PC-3 (cell line): ENCODE data around the gene PCED1A. TPM values are rescaled to one million over a fixed set of nuclear protein-coding genes. Genes with fewer than 3 reads are reported as not detected.
"Not testable (repeated sequence)": the region's sequence is repeated elsewhere in the genome, so short reads cannot be mapped to it uniquely, and the experiment has no call there.

Source experiments
- ATAC-seq: fragments of 200-7000 bp; cut with Tn5 transposase; 2 replicates; pipeline ENCODE4 v1.9.1; 2020; ENCODE audit warnings: mild to moderate bottlenecking, moderate library complexity
- BruUV-seq: library from RNA; stranded (reverse); fragments of 400-500 nt; replicated peaks from 2 replicates; lab custom pipeline; 2021; lab: Mats Ljungman, UMichigan
- CTCF ChIA-PET: fragments of 300-600 bp; sonication (Branson Sonifier 250); formaldehyde crosslinking; loops from one replicate; lab custom pipeline; 2022; ENCODE audit warnings: antibody characterized with exemption; lab: Charles Lee
- POLR2A ChIA-PET: fragments of 300-600 bp; sonication (Branson Sonifier 250); formaldehyde crosslinking; loops from one replicate; lab custom pipeline; 2022; ENCODE audit warnings: antibody characterized with exemption; ENCODE audit not compliant: unreplicated experiment; lab: Charles Lee
- DNase-seq: peaks from one replicate; pipeline ENCODE4 v3.0.0-alpha.2; 2015
- H2AFZ ChIP-seq: fragments of 300-600 bp; sonication (generic); 2 replicates; pipeline ENCODE4 v1.6.0; 2016; ENCODE audit warnings: antibody characterized with exemption, low read length
- H3F3A ChIP-seq: fragments of 300-600 bp; sonication (generic); one replicate; pipeline ENCODE4 v1.6.0; 2017; ENCODE audit warnings: antibody characterized with exemption, low read length, control low read depth, mild to moderate bottlenecking; ENCODE audit not compliant: unreplicated experiment
- H3K27ac ChIP-seq: fragments of 300-600 bp; sonication (generic); 2 replicates; pipeline ENCODE4 v1.5.1; 2016; ENCODE audit warnings: mild to moderate bottlenecking, low read length
- H3K27me3 ChIP-seq: fragments of 300-600 bp; sonication (generic); 2 replicates; pipeline ENCODE4 v1.6.1; 2016; ENCODE audit warnings: low read length, mixed read lengths
- H3K36me3 ChIP-seq: fragments of 300-600 bp; sonication (generic); 2 replicates; pipeline ENCODE4 v1.6.1; 2016; ENCODE audit warnings: low read depth, mixed run types, low read length, mixed read lengths
- H3K4me1 ChIP-seq: fragments of 300-600 bp; sonication (generic); 2 replicates; pipeline ENCODE4 v1.5.1; 2016; ENCODE audit warnings: low read length; ENCODE audit not compliant: insufficient read depth
- H3K4me2 ChIP-seq: fragments of 300-600 bp; sonication (generic); 2 replicates; pipeline ENCODE4 v1.6.0; 2016; ENCODE audit warnings: low read length
- H3K4me3 ChIP-seq: fragments of 300-600 bp; sonication (generic); 2 replicates; pipeline ENCODE4 v1.5.1; 2016; ENCODE audit warnings: mild to moderate bottlenecking, low read length, mixed read lengths
- H3K79me2 ChIP-seq: fragments of 300-600 bp; sonication (generic); 2 replicates; pipeline ENCODE4 v1.6.1; 2017; ENCODE audit warnings: low read length, mixed read lengths
- H3K9ac ChIP-seq: fragments of 300-600 bp; sonication (generic); 2 replicates; pipeline ENCODE4 v1.6.0; 2016; ENCODE audit warnings: mild to moderate bottlenecking, low read length
- H3K9me2 ChIP-seq: fragments of 300-600 bp; sonication (generic); replicated peaks from 2 replicates; pipeline ENCODE4 v1.6.1; 2016; ENCODE audit warnings: mixed run types, low read length, mixed read lengths
- H3K9me3 ChIP-seq: fragments of 300-600 bp; sonication (generic); 2 replicates; pipeline ENCODE4 v1.6.1; 2016; ENCODE audit warnings: low read length, mixed read lengths
- H4K20me1 ChIP-seq: fragments of 300-600 bp; sonication (generic); 2 replicates; pipeline ENCODE4 v1.6.1; 2016; ENCODE audit warnings: low read length, mixed read lengths
- CTCF ChIP-seq: fragments of 300-600 bp; sonication (generic); conservative IDR thresholded peaks from 2 replicates; pipeline ENCODE4 v1.5.1; 2017; ENCODE audit warnings: antibody characterized with exemption, low read depth, mild to moderate bottlenecking, low read length
- EZH2 ChIP-seq: fragments of 300-600 bp; sonication (generic); IDR thresholded peaks from one replicate; pipeline ENCODE4 v1.6.1; 2017; ENCODE audit warnings: antibody characterized with exemption, mild to moderate bottlenecking, low read length; ENCODE audit not compliant: unreplicated experiment
- EZH2phosphoT487 ChIP-seq: fragments of 300-600 bp; sonication (generic); IDR thresholded peaks from 2 replicates; pipeline ENCODE4 v1.6.1; 2018; ENCODE audit warnings: mild to moderate bottlenecking, antibody characterized with exemption, low read length, borderline replicate concordance
- intact Hi-C: fragments of 100-400 bp; cut with micrococcal nuclease; formaldehyde crosslinking; loops from 2 replicates; pipeline ENCODE4 v1.9.0; 2023
- total RNA-seq: library from RNA; depleted of rRNA; stranded (reverse); fragments of >200 nt; gene quantifications from 2 replicates; pipeline ENCODE4 v1.2.3, GENCODE V29; 2014

PCED1A gene
- total RNA-seq, 1 experiment from 2014 or later: 21.9 TPM

GRCh38 chr20:2814076-2814475 is 26.4 kb downstream of the PCED1A start:
- BruUV-seq: no TSS peak
- ChIA-PET CTCF (interaction anchor here (0.6 kb wide), 1 partner anchor 40 kb away, joined by 4 read pairs; no protein-coding TSS in a partner anchor), POLR2A (interaction anchor here (0.6 kb wide), 1 partner anchor 60 kb away, joined by 8 read pairs; no protein-coding TSS in a partner anchor)
- H3K36me3 ChIP-seq: no peaks in the 10 kb centered on the region
- no peaks in the 10 kb centered on the region for H3K79me2 ChIP-seq
- H3K9ac ChIP-seq: no peak overlapping the region
- peak; percentile 38 for DNase-seq
- peak overlapping the region; percentile 75 for H3K4me2 ChIP-seq
- TF ChIP-seq CTCF (no peak), EZH2phosphoT487 (no peak), EZH2 (no peak)
- H3K4me3 ChIP-seq: no peak overlapping the region
- peak overlapping the region; percentile 70 for H3K27ac ChIP-seq
- H3K4me1 ChIP-seq: peaks cover 19% of the 10 kb centered on the region
- H3K27me3 ChIP-seq: no peaks in the 10 kb centered on the region
- peak; percentile 27 for ATAC-seq
- H3F3A ChIP-seq: no peaks in the 10 kb centered on the region
- intact Hi-C loops: no loop called here
- no peaks in the 10 kb centered on the region for H4K20me1 ChIP-seq
- H3K9me3 ChIP-seq: no peaks in the 10 kb centered on the region
- no peak overlapping the region for H2AFZ ChIP-seq
- no peaks in the 10 kb centered on the region for H3K9me2 ChIP-seq

- H3K79me2 ChIP-seq: no peaks in the 10 kb centered on the region
- no peaks in the 10 kb centered on the region for H3F3A ChIP-seq
- no peak overlapping the region for H3K4me3 ChIP-seq
- ATAC-seq (no peak), DNase-seq (no peak)
- H2AFZ ChIP-seq: no peak overlapping the region
- BruUV-seq: no TSS peak
- no peaks in the 10 kb centered on the region for H3K27me3 ChIP-seq
- no peak overlapping the region for H3K9ac ChIP-seq
- H3K4me1 ChIP-seq: peaks cover 19% of the 10 kb centered on the region
- no peaks in the 10 kb centered on the region for H3K9me2 ChIP-seq
- no peak overlapping the region for H3K4me2 ChIP-seq
- ChIA-PET POLR2A (interaction anchor here (0.5 kb wide), 1 partner anchor 9 kb away, joined by 4 read pairs; no protein-coding TSS in a partner anchor), CTCF (no interaction called here)
- H3K36me3 ChIP-seq: no peaks in the 10 kb centered on the region
- intact Hi-C loops: no loop called here
- H3K9me3 ChIP-seq: no peaks in the 10 kb centered on the region
- no peaks in the 10 kb centered on the region for H4K20me1 ChIP-seq
- TF ChIP-seq EZH2 (no peak), EZH2phosphoT487 (no peak), CTCF (no peak)
- no peak overlapping the region for H3K27ac ChIP-seq
These were observed 28.3 kb downstream of the PCED1A start for GRCh38 chr20:2812189-2812588.

- ChIA-PET POLR2A (no interaction called here), CTCF (no interaction called here)
- no peaks in the 10 kb centered on the region for H3K36me3 ChIP-seq
- DNase-seq: no peak
- H3K4me3 ChIP-seq: no peak overlapping the region
- ATAC-seq: no peak
- no peak overlapping the region for H2AFZ ChIP-seq
- H3K9me2 ChIP-seq: no peaks in the 10 kb centered on the region
- H3K27ac ChIP-seq: no peak overlapping the region
- H3K4me1 ChIP-seq: peaks cover 12% of the 10 kb centered on the region
- H3K27me3 ChIP-seq: no peaks in the 10 kb centered on the region
- H3K79me2 ChIP-seq: no peaks in the 10 kb centered on the region
- H4K20me1 ChIP-seq: no peaks in the 10 kb centered on the region
- H3K4me2 ChIP-seq: no peak overlapping the region
- TF ChIP-seq EZH2 (no peak), EZH2phosphoT487 (no peak), CTCF (no peak)
- no peaks in the 10 kb centered on the region for H3F3A ChIP-seq
- no TSS peak for BruUV-seq
- intact Hi-C loops: no loop called here
- no peaks in the 10 kb centered on the region for H3K9me3 ChIP-seq
- H3K9ac ChIP-seq: no peak overlapping the region
These were observed 30.8 kb downstream of the PCED1A start for GRCh38 chr20:2809690-2810089.

- not testable (repeated sequence) for BruUV-seq, H3K9ac ChIP-seq
These were observed 32.5 kb downstream of the PCED1A start for GRCh38 chr20:2807929-2808328.

More at GRCh38 chr20:2807929-2808328, 32.5 kb downstream of the PCED1A start:
- intact Hi-C loops, H3F3A ChIP-seq, ATAC-seq, CTCF ChIA-PET, H3K27me3 ChIP-seq, H3K9me3 ChIP-seq, H3K4me2 ChIP-seq, H3K36me3 ChIP-seq, H3K4me3 ChIP-seq, H3K9me2 ChIP-seq, H3K27ac ChIP-seq, H4K20me1 ChIP-seq, H2AFZ ChIP-seq, H3K4me1 ChIP-seq, DNase-seq, H3K79me2 ChIP-seq: not testable (repeated sequence)
- POLR2A ChIA-PET: interaction anchor here (0.7 kb wide), 1 partner anchor 37 kb away, joined by 3 read pairs; no protein-coding TSS in a partner anchor
